NCI-H526 (cell line): ENCODE data around the gene CLDN9.

Experiments used
- DNase-seq, 2 experiments: peaks; one replicate each; lab custom pipeline; 2025; lab: John Stamatoyannopoulos, UW

CLDN9 gene, protein sequence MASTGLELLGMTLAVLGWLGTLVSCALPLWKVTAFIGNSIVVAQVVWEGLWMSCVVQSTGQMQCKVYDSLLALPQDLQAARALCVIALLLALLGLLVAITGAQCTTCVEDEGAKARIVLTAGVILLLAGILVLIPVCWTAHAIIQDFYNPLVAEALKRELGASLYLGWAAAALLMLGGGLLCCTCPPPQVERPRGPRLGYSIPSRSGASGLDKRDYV

DNA sequence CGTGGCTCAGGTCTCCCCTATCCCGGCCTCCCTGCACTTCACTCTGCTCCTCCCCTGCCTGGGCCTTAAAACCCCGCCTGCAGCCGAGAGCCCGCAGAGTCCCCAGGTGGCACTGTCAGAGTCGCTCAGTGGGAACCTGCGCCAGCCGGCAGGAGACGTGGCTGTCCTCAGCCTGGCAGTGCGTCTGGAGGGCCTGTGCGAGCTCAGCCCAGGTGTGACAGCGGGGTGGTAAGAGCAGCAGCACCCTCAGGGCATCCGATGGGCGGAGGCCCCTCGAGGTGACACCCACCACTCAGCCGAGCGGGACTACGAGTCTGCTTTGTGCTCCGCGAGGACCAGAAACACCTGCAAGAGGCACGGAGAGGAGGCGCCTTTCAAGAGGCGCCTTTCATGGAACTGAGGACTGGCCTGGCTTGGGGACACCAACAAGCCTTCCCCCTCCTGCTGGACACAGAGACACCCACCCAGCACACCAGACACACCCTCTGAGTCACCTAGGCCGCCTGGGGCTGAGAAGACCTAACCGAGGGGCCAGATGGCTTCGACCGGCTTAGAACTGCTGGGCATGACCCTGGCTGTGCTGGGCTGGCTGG is at the start of gene CLDN9:
TSS of gene CLDN9 (plus strand) at position 96 of the 593 bp plus-strand sequence. CDS start at position 536, 440 bp downstream.
- peak in 1 of 2 experiments; percentile 59 for DNase-seq

- no peak for DNase-seq
Measured at GRCh38 chr16:2963074-2963722, 49.5 kb upstream of the CLDN9 start.

- DNase-seq, result peak; percentile 58 to 88
Measured at GRCh38 chr16:2963723-2964474, 48.8 kb upstream of the CLDN9 start, which contains the start of gene KREMEN2. Gene KREMEN2, plus strand, starts transcription at chr16:2964275. Its CDS starts 246 bp downstream, at chr16:2964521.

- DNase-seq, result peak; percentile 44 to 91
Measured at GRCh38 chr16:2964475-2965336, 48.0 kb upstream of the CLDN9 start.

GRCh38 chr16:2966043-2966807 is 46.5 kb upstream of the CLDN9 start:
- no peak for DNase-seq

GRCh38 chr16:2966808-2967191 is 45.9 kb upstream of the CLDN9 start:
- no peak for DNase-seq

DNA sequence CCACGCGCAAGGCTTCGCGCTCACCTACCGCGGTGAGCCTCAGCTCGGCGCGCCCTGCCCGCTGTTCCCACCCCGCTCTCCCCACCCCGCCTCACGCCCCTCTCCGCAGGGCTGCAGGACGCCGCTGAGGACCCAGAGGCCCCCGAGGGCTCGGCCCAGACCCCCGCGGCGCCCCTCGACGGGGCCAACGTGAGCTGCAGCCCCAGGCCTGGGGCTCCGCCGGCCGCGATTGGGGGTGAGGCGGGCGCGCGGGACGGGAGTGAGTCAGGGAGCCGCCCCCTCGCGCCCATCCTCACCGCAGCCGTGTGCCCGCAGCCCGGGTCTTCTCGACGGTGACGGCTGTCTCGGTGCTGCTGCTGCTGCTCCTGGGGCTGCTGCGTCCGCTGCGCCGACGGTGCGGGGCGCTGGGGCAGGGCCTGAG is 45.5 kb upstream of the CLDN9 start:
- DNase-seq, result no peak

GRCh38 chr16:2967721-2968161 is 45.0 kb upstream of the CLDN9 start:
- no peak for DNase-seq

GRCh38 chr16:2968368-2968737 is 44.4 kb upstream of the CLDN9 start:
- peak; percentile 56 to 82 for DNase-seq

DNA sequence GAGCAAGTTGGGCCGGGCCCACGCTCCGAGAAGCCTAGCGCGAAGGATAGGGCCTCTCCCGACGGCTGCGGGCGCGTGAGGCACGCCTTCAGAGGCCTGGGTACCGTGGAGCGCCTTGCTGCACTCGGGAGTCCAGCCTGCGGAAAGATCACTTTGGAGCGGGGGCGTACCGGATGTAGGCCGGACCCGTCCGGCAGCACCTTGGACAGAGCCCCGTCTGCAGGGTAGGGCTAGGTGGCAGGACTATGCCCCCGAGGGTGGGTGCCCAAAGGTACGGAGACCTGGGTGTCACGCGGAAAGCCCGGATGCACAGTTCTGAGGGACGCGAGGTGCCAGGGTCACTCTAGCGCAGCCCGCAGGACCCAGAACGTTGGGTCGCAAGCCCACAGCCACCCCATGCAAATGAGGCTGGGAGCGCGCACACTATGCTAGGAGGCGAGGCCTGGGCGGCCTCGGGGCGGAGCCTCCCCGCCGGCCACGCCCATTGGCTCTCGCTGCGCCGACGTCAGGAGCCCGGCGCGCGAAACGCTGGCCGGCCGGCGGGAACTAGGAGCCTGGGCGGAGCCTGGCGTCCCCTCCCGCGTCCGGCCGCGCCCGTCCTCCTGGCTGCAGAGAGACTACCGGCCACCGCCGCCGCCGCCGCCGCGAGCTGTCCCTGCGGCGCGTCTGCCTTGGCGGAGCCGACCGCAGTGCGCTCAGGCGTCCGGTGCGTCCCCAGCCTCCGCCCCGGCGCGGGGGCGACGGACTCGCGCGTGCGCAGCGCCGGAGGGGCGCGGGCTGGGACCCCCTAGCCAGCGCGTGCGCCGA is 43.8 kb upstream of the CLDN9 start, which contains the start of gene PAQR4:
TSS of gene PAQR4 (plus strand) at position 611 of the 807 bp plus-strand sequence. CDS start 327 bp downstream, outside the sequence.
- DNase-seq, result peak; percentile 66 to 92

DNA sequence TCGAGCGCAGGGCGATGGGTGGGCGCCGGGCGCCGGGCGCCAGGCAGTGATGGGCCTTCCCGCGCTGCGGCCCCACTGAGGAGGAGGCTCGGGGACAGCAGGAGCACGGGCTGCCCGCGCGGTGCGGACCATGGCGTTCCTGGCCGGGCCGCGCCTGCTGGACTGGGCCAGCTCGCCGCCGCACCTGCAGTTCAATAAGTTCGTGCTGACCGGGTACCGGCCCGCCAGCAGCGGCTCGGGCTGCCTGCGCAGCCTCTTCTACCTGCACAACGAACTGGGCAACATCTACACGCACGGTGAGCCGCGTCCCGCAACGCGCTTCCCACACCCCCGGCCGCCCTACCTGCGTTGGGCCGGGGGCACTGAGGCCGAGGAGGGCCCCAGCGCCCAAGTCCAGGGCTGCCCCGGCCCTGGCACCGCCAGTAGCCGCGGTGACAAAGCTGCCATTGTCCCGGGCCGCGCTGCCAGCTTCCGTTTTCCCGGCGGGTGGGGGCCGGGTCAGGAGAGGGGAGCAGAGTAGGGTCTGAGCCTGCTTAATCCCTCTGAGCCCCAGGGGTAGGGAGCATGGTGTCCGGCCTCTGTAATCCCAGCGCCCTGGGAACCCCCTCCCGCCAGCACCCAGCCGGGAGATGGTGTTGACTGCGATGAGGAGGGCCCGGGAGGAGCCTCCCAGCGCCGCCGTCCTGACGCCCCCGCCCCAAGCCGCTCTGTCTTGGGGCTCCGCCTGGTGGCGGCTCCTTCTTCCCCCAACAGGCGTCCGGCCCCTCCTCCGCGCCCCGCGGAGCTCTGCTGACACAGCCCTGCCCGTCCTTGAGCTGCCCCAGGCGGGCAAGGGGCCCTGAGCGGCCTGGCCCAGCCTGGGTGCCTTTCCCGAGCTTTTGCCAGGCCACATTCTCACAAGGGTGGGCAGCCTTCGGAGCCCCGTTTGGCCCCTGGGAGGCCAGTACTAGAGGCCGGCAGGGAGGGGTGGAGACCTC is 42.9 kb upstream of the CLDN9 start:
- peak; percentile 33 to 69 for DNase-seq

- no peak for DNase-seq
Measured at GRCh38 chr16:2970563-2970962, 42.2 kb upstream of the CLDN9 start.

DNA sequence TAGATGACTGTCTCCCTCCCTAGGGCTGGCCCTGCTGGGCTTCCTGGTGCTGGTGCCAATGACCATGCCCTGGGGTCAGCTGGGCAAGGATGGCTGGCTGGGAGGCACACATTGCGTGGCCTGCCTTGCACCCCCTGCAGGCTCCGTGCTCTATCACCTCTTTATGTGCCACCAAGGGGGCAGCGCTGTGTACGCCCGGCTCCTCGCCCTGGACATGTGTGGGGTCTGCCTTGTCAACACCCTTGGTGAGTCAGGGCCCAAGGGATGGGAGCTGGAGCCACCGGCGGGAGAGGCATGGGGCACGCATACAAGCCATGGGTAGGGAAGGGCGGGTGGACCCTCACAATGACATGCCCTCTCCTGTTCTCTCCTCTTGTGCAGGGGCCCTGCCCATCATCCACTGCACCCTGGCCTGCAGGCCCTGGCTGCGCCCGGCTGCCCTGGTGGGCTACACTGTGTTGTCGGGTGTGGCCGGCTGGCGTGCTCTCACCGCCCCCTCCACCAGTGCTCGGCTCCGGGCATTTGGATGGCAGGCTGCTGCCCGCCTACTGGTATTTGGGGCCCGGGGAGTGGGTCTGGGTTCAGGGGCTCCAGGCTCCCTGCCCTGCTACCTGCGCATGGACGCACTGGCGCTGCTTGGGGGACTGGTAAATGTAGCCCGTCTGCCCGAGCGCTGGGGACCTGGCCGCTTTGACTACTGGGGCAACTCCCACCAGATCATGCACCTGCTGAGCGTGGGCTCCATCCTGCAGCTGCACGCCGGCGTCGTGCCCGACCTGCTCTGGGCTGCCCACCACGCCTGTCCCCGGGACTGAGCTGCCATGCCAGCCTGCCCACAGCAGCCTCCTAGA is 41.4 kb upstream of the CLDN9 start:
- DNase-seq, result no peak

GRCh38 chr16:2971985-2972784 is 40.5 kb upstream of the CLDN9 start:
- no peak for DNase-seq

DNA sequence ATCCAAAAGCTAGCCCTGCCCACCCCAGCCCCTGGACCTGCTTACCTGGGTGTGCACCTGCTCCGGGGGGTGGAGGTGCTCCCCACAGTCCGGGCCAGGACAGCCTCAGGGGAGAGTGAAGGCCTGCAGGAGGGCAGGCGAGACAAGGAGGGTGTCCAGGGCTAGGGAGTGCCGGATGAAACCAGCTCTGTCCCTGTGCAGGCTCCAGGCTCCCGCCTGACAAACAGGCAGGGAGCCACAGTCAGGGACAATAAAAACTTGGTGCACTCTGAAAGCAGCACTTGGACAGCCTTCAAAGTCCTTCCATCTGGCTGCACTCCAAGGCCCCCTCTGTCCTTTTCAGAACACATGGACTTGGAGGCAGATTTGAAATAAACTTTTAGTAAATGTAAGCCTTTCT is 39.6 kb upstream of the CLDN9 start:
- no peak for DNase-seq

- DNase-seq, result no peak
Measured at GRCh38 chr16:2973605-2974318, 39.0 kb upstream of the CLDN9 start.
